Mucosa of stomach (tissue), 1 donor: ENCODE measurements around the gene IGFALS.
"Not testable (repeated sequence)": the region's sequence is repeated elsewhere in the genome, so short reads cannot be mapped to it uniquely, and the experiment has no call there.

Experiments
- H3K27me3 ChIP-seq: one replicate; pipeline ENCODE4 v1.7.0; 2013; ENCODE audit warnings: mild to moderate bottlenecking, low read length; ENCODE audit not compliant: control insufficient read depth, insufficient read depth
- H3K36me3 ChIP-seq: one replicate; pipeline ENCODE4 v1.7.0; 2013; ENCODE audit warnings: low read length; ENCODE audit not compliant: control insufficient read depth, insufficient read depth
- H3K4me1 ChIP-seq: one replicate; pipeline ENCODE4 v1.7.0; 2013; ENCODE audit warnings: mild to moderate bottlenecking, low read length; ENCODE audit not compliant: control insufficient read depth, insufficient read depth
- H3K4me3 ChIP-seq: one replicate; pipeline ENCODE4 v1.7.0; 2013; ENCODE audit warnings: low read length
- H3K9ac ChIP-seq: one replicate; pipeline ENCODE4 v1.7.0; 2013; ENCODE audit warnings: mild to moderate bottlenecking, low read length, moderate library complexity
- H3K9me3 ChIP-seq: one replicate; pipeline ENCODE4 v1.7.0; 2013; ENCODE audit warnings: mild to moderate bottlenecking, low read length, moderate library complexity; ENCODE audit not compliant: control insufficient read depth
- donor health status: Pancreatic carcinoma.

The IGFALS gene

GRCh38 chr16:1815461-1815860 is 22.0 kb upstream of the IGFALS start:
- Histone ChIP-seq H3K4me1 (peaks cover 6% of the 10 kb centered on the region), H3K4me3 (no peak overlapping the region), H3K36me3 (no peaks in the 10 kb centered on the region), H3K27me3 (no peaks in the 10 kb centered on the region), H3K9ac (no peak overlapping the region), H3K9me3 (no peaks in the 10 kb centered on the region)

- peaks cover 6% of the 10 kb centered on the region for H3K4me1 ChIP-seq
- H3K9ac ChIP-seq, result no peak overlapping the region
- no peaks in the 10 kb centered on the region for H3K27me3 ChIP-seq
- H3K9me3 ChIP-seq, result no peaks in the 10 kb centered on the region
- no peak overlapping the region for H3K4me3 ChIP-seq
- no peaks in the 10 kb centered on the region for H3K36me3 ChIP-seq
Measured at GRCh38 chr16:1812732-1813163, 19.2 kb upstream of the IGFALS start.

- H3K4me1 ChIP-seq, result peaks cover 6% of the 10 kb centered on the region
- no peaks in the 10 kb centered on the region for H3K9me3 ChIP-seq
- no peaks in the 10 kb centered on the region for H3K27me3 ChIP-seq
- no peak overlapping the region for H3K9ac ChIP-seq
- no peak overlapping the region for H3K4me3 ChIP-seq
- peaks cover 5% of the 10 kb centered on the region for H3K36me3 ChIP-seq
Measured at GRCh38 chr16:1810536-1810935, 17.0 kb upstream of the IGFALS start.

GRCh38 chr16:1810106-1810505 is 16.6 kb upstream of the IGFALS start:
- peaks cover 6% of the 10 kb centered on the region for H3K4me1 ChIP-seq
- H3K36me3 ChIP-seq, result peaks cover 5% of the 10 kb centered on the region
- H3K4me3 ChIP-seq, result no peak overlapping the region

GRCh38 chr16:1809281-1809801 is 15.8 kb upstream of the IGFALS start:
- Histone ChIP-seq H3K4me1 (peaks cover 6% of the 10 kb centered on the region), H3K9me3 (no peaks in the 10 kb centered on the region), H3K27me3 (no peaks in the 10 kb centered on the region), H3K9ac (no peak overlapping the region), H3K36me3 (peaks cover 5% of the 10 kb centered on the region), H3K4me3 (no peak overlapping the region)

More at GRCh38 chr16:1810106-1810505, 16.6 kb upstream of the IGFALS start:
- H3K9ac ChIP-seq, result no peak overlapping the region
- no peaks in the 10 kb centered on the region for H3K9me3 ChIP-seq
- H3K27me3 ChIP-seq, result no peaks in the 10 kb centered on the region

GRCh38 chr16:1808691-1809090 is 15.2 kb upstream of the IGFALS start:
- no peak overlapping the region for H3K9ac ChIP-seq
- H3K27me3 ChIP-seq, result no peaks in the 10 kb centered on the region
- H3K4me1 ChIP-seq, result peaks cover 6% of the 10 kb centered on the region
- peaks cover 5% of the 10 kb centered on the region for H3K36me3 ChIP-seq
- no peak overlapping the region for H3K4me3 ChIP-seq
- H3K9me3 ChIP-seq, result no peaks in the 10 kb centered on the region

- Histone ChIP-seq H3K9me3 (no peaks in the 10 kb centered on the region), H3K36me3 (peaks cover 5% of the 10 kb centered on the region), H3K27me3 (no peaks in the 10 kb centered on the region), H3K4me1 (peaks cover under 1% of the 10 kb centered on the region), H3K9ac (no peak overlapping the region), H3K4me3 (no peak overlapping the region)
Measured at GRCh38 chr16:1807626-1808025, 14.1 kb upstream of the IGFALS start.

GRCh38 chr16:1800701-1801100 is 7.2 kb upstream of the IGFALS start:
- Histone ChIP-seq H3K9ac (no peak overlapping the region), H3K9me3 (no peaks in the 10 kb centered on the region), H3K4me3 (no peak overlapping the region), H3K27me3 (no peaks in the 10 kb centered on the region), H3K4me1 (no peaks in the 10 kb centered on the region), H3K36me3 (no peaks in the 10 kb centered on the region)

- not testable (repeated sequence) for H3K4me3 ChIP-seq, H3K27me3 ChIP-seq, H3K4me1 ChIP-seq, H3K9me3 ChIP-seq, H3K36me3 ChIP-seq, H3K9ac ChIP-seq
Measured at GRCh38 chr16:1799263-1799662, 5.8 kb upstream of the IGFALS start.

- Histone ChIP-seq H3K4me1 (peaks cover 16% of the 10 kb centered on the region), H3K4me3 (no peak overlapping the region), H3K36me3 (no peaks in the 10 kb centered on the region), H3K9me3 (no peaks in the 10 kb centered on the region), H3K27me3 (no peaks in the 10 kb centered on the region), H3K9ac (no peak overlapping the region)
Measured at GRCh38 chr16:1794908-1795666, 1.6 kb upstream of the IGFALS start.

GRCh38 chr16:1794221-1794871 is 841 bp upstream of the IGFALS start:
- Histone ChIP-seq H3K9ac (no peak overlapping the region), H3K27me3 (no peaks in the 10 kb centered on the region), H3K4me1 (peaks cover 16% of the 10 kb centered on the region), H3K9me3 (no peaks in the 10 kb centered on the region), H3K4me3 (no peak overlapping the region), H3K36me3 (no peaks in the 10 kb centered on the region)

GRCh38 chr16:1792836-1793577 is 498 bp downstream of the IGFALS start:
- Histone ChIP-seq H3K9ac (no peak overlapping the region), H3K4me3 (no peak overlapping the region), H3K36me3 (no peaks in the 10 kb centered on the region), H3K27me3 (no peaks in the 10 kb centered on the region), H3K9me3 (no peaks in the 10 kb centered on the region), H3K4me1 (peaks cover 16% of the 10 kb centered on the region)
